Measurements from ENCODE around the gene AVL9.

- TF ChIP-seq GATA2 (IDR thresholded peaks at IDR 0.05; ENCODE audit: low read depth, low read length), result no peak
- no peak for TF ChIP-seq GATA3 (IDR thresholded peaks at IDR 0.05; ENCODE audit: low read depth, low read length)
Observed at GRCh38 chr7:32519763-32520162, 24.5 kb downstream of the AVL9 start.

Measured in SH-SY5Y (cell line).